Kidney tubule cell (primary cell): ENCODE data around the gene MB21D2.
A peak's percentile ranks its signal among the peaks of the same experiment; 100 is the strongest.

Experiments
- DNase-seq: peaks from one replicate; pipeline ENCODE4 v3.0.0-alpha.2; 2018; ENCODE audit warnings: low spot score

The MB21D2 gene

DNA sequence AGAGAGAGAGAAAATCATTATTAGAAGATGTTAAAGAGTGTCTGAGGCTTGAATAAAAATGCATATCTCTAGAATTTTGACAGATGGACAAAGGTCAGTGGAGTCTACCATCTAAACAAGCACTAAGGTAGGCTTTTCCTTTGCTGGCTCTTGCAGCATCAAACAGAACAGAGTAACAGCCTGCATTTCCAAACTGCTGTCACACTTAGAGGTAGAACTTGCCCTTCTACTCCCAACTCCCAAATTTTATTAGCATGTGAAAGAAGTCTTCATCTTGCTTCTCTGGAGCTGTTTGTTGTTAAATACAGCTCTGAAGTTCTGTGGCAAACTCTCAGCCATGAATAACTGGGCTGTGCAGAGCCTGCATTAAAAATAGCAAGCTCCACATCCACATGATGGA is 4.1 kb upstream of the MB21D2 start:
- DNase-seq, result no peak

DNA sequence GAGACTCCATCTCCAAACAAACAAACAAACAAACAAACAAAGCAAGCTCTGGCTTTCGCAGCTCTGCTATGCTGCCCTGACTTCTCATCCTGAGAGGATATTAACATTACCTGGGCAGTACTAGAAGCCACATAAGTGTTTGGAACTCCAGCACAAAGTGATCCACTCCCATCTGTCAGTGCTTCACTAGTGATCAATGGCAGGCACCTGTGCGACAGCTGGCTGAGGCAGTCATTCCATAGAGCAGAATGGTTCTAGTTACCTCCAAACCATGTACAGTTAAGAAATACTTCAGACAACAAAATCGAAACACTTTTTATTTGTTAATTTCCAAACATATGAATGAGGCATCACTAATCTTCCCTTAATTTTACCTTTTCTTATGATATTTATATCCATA is 2.8 kb upstream of the MB21D2 start:
- no peak for DNase-seq

DNA sequence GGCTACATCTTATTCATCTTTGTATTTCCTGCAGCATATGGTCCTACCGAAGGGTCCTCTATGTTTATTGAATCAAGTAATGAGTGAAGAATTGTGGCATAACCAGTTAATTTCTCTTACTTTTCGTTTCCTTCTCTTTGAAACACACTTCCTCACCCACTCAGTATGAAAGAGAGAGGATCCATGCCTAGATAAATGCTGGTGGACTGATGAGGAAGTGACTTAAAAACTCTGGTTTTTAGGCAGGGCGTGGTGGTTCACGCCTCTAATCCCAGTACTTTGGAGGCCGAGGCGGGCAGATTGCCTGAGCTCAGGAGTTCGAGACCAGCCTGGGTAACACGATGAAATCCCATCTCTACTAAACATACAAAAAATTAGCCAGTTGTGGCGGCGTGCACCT is 2.2 kb upstream of the MB21D2 start:
- no peak for DNase-seq

DNA sequence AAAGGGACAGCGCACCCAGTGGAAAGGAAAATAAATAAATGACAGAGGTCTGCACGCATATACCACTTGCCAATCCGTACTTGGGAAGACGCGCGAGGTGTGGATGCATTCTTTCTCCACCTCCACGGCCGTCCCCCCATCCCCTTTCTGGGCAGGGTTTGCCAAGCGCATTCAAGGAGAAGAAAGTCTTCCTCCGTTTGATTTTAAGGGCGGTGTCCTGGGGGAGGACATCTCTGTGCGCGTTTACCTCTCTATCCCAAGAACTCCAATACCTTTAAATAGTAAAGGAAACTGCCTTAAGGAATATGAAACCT is 576 bp upstream of the MB21D2 start:
- no peak for DNase-seq

DNA sequence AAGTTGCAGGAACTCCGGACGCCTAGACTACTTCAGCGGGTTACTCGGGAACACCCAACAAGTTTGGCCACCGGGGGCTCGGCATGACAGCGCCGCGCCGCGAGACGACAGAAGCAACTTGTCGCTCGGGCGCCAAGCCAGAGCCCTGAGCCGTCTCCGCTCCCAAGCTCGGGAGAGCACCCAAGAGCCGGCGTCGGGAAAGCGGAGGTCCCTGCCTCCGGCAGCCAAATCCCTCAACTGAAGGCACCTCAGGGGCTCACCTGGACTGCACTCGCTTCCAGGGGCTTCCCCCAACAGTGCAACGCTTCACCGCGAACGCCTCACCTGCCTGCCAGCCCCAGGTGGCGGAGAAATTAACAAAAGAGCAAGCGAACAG is 640 bp downstream of the MB21D2 start:
- DNase-seq, result peak; percentile 77

DNA sequence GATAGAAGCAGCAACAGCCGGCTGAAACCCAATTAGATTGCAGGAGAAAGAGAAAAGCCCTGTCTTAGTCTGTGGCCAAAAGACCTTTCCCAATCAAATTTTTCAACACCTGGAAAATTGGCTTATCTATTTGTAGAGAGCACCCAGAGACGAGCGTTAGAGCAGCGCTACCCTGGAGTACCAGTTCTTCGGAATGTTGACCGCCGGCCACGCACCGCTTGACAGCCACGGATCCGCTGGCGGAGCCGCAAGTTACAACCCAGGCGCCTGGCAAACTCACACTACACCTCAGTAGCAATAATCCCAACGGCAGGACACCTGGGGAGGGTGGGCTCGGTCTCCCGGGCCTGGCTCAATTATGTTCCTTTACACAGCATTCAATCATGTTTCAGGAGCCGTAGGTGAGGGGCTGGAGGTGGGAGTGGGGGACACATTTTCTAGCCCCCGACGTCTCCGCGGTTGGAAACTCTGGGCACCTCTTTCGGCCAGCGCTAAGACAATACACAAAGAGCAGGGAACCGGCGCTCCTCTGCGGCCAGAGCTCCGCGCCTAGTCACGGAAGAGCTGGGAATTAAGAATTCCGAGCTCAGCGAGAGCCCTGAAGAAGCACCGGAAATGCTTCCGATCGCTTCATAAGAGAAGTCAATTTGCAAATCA is 1.2 kb downstream of the MB21D2 start:
- DNase-seq, result peak; percentile 64

DNA sequence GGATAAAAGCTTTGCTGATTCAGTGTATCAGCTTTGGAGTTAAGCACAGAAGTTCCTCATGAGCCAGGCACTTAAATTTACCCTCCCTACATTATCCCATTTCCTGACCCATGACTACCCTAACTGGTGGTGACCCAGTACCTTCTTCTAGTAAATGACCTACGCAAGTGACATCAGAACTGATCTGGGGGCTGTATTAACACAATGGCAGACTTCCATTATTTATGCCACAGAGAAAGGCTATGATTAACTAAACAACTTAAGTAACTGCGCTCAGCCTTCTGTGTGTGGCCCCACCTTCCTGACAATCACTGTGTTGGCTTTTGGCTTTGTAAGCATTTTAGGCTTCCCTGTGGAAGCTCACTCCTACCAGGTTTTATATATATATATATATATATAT is 1.9 kb downstream of the MB21D2 start:
- DNase-seq, result peak; percentile 58

DNA sequence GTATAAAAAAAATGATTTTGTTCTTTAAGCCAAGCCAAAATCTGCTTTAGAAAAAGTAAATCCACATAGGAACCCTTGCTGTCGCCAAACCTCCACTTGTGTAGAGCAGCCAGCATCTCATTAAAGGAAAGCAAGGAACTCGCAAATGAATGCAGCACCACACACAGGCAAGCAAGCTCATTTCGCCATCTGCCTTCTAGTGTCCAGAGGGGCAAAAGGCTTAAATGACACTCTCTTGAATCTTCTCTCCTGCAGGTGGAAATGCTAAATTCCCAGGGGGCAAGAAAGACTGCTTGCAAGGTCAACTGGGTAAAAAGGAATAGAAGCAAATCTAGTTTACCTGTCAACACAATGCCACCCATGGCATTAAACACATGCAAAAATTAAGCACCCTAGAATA is 2.4 kb downstream of the MB21D2 start:
- peak; percentile 67 for DNase-seq

DNA sequence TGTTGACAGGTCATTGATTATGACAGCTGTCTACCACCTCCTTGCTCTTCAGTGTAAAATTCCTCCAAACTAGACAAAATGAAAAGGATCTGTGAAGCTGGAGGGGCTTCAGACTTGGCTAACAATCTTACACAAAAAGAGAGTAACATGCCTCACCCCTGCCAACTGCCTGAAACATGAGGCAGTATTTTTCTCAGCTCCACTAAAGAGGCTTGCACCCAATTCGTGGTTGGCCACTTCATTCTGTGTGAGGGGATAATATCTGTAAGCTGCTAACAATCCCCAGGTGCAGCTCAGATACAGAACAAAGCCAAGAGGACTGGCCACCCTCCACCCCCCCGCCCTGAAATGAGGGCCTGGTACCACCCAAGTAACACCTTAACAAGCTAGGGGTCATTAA is 2.8 kb downstream of the MB21D2 start:
- no peak for DNase-seq

DNA sequence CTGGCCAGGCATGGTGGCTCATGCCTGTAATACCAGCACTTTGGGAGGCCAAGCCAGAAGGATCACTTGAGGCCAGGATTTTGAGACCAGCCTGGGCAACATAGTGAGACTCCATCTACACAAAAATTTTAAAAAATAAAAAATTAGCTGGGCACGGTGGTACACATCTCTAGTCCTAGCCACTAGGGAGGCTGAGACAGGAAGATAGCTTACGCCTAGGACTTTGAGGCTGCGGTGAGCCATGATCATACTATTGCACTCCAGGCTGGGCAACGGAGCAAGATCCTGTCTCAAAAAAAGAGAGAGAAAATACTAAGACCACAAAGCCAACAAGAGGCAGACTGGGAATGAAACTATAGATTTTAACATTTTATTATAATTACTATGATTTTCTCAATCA is 4.1 kb downstream of the MB21D2 start:
- no peak for DNase-seq

DNA sequence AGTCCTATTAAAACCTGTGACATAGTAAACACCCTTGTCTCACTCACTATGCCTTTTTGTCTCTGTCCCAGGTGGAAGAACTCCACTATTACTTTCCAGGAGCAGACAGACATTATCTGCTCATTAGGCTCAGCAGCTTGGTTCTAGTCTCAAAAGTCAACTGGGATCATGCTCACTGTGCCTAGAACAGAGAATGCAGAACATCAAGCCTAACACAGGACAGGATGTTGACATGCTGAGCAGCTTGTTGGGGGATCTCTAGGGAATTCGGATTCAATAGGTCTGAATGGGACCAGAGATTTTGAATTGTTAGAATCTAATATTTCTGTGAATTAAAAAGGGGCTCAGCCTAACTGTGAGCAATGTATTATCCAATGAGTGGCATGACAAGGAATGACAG is 6.4 kb downstream of the MB21D2 start:
- DNase-seq, result no peak

DNA sequence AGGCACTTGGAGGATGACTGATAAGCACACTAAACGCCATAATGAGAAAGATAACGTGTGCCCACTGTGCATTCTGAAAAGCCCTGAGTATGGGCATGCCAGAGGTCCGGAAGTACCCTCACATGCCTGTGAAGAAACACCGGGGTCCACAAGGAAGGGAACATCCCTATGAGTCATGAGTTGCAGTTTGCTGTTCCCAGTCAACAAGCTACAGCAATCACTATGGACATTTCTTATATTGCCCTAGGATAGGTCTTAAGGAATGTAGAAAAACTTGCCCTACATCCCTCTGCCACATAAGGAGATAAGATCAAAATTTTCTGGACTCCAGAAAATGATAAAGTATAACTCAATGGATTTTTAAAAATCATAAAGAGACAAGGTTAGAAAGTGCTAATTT is 9.9 kb downstream of the MB21D2 start:
- peak; percentile 42 for DNase-seq

DNA sequence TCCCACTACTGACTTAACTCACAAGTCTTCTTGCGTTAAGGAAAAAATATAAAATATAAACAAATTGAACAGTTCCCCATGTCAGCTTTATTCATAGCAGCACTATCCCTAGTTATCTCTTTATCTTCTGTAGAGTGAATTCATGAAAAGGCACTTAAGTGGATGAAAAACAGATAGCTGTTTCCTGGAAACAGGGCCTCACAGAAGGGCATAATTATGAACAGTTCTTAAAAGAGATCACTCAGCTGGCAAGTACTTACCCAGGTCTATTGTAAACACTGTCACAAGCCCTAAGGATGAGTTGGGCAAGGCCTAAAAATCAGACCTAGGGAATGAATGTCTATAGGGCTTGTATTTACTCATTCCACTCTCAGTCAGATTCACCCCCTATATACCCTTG is 10.7 kb downstream of the MB21D2 start:
- DNase-seq, result no peak

DNA sequence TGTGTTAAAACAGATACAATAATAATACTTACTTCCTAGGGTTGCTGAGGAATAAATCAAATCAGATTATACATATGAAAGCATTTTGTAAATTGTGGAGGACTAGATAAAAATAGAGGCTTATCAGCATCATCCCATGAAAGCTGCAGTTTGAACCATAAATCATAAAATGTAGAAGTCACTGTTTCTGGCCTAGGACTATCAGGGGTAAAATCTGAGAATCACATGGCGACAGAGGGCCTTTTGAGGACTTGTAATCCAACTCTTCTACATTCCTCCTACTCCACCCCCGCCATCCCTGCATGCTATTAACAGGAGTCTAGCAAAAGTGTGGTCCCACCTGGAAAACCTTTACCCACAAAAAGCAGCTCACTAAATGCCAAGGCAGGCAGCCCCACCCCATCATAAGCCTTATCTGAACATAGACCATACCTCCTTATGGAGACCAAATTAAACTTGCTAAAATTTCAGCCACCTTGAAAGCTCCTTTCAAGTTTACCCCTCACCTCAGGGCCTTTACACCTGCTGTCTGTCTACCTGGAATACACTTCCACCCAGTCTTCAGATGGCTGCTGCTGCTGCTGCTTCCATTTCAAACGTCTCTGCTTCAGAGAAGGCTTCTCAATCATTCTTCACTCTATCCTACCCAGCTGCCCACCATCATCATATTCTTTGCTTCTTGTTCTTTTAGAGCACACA is 11.5 kb downstream of the MB21D2 start:
- DNase-seq, result no peak

DNA sequence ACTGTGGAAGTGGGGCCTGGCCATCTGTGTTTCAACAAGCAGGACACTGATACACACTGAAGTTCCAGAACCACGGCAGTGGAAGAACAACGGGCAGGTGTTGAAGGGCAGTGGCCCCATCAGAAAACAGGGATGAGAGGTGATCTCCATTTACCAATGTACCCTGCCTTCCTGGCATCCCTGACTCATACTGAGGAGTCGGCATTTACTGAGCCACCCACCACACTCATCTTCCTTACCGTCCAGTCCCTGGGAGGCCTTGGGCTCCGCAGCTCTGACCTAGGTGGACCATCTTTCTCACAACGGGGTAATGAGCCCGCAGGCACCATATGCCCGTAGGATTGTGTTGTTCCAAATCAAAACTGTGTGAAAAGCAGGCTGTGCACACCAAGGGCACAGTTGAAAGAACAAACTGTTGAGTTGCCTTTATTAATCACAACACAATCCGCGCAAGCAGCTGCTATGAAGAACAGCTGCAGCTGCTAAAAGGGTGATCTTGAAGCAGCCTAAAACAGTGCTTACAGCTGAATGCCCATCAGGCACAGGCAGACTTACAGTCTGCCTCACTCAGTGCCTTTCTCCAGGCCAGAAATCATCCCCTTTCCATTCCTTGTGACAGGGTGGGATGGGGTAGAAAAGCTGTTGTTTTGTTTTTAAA is 12.9 kb downstream of the MB21D2 start:
- DNase-seq, result no peak

DNA sequence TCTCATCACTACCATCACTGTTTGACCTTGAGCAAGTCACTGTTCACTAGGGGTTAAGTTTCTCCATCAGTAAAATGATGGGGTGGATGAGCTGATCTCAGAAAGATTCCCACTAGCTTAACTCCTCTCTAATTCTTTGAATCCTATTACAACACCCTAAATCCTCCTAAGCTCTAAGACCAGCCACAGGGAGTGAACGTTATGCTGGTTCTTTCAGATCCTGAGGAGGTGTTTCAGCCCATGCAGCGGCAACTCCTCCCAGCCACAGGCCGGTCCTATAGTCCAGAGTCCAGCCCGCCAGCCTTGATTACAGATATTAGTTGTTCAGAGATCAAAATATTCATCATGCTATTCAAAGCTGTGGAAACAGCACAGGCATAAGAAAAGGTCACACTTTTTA is 15.1 kb downstream of the MB21D2 start:
- no peak for DNase-seq

DNA sequence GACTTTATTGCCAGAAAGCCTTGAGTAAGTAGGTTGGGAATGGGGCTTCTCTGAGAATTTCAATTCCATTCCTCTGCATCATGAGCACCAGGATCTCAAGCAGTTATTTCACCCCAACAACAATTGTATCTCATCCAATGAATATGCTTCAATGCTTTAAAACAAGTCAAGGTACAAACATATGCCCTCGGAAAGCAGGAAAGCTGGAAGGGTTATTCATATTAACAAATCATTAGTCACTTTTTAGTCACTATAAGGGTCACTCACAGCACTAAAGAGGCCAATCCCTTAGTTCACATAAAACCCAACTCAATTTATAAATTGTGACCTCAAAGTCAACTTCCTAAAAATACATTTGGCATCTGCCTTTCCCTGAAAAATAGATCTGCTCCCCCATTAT is 16.2 kb downstream of the MB21D2 start:
- peak; percentile 99 for DNase-seq

DNA sequence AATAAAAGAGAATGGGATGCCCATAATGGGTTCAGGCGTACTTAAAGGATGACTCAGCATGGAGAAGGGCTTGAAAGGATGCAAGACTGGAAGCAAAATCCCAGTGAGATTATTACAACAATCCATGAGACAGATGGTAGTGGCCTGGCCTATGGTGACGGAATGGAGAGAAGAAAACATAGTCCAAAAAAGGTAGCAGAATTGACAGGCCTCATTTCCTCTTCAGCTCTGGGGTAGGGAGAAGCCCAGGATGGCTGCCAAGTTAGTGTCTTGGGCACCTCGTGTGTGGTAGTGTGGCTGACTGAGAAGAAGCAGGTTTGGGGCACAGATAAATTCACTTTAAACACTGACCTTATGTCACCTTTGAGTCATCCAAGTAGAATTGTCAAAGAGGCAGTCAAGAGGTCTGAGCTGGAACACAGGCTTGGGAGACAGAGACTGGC is 18.1 kb downstream of the MB21D2 start:
- peak; percentile 87 for DNase-seq

DNA sequence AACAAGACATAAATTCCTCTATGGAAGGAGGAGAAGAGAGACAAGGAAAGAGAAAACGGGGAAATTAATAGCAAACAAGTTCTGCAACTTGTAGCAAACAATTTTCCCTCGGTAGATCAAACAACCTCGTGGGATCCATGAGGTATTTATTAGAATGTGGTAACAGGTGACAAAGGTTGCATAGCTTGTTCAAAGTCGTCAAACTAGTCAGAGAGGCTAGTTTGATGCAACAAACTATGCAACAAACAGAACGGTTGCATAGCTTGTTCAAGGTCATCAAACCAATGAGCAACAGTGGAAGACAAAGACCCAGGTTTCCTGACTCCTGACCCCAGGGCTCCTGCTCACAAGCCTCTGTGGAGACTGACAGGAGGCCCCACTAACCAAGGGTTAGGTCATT is 20.7 kb downstream of the MB21D2 start:
- no peak for DNase-seq

DNA sequence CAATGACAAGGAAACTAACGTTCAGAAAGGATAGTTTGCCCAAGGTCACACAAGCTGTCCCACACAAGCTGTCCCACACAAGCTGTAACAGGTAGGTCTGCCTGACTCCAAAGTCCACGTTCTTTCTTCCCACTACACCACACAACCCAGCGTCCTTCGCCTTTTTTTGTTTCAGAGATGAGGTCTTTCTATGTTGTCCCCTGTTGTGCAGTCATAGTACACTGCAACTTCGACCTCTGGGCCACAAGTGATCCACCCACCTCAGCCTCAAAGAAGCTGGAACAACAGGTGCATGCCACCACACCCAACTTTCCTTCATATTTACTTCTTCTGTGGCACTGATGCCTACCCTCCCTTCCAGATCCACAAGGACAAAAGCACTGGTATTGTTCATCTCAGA is 21.4 kb downstream of the MB21D2 start:
- DNase-seq, result no peak

DNA sequence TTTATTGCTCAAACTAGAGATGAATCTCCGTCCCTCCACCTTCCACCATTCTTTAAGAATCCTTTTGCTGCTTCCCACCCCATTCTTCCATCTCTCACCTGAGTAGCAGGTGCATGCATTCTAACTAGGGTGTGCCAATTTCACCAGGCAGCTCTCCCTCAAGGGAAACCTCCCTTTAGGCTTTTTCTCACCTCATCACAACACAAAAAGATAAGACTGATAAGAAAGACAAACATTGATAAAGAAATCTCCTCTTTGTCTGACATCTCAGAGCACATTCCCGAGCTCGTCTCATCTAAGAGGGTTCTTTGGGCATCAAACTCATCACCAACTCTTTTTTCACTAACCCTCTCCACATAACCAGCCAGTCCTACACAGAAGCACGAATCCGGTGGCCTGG is 23.0 kb downstream of the MB21D2 start:
- no peak for DNase-seq

DNA sequence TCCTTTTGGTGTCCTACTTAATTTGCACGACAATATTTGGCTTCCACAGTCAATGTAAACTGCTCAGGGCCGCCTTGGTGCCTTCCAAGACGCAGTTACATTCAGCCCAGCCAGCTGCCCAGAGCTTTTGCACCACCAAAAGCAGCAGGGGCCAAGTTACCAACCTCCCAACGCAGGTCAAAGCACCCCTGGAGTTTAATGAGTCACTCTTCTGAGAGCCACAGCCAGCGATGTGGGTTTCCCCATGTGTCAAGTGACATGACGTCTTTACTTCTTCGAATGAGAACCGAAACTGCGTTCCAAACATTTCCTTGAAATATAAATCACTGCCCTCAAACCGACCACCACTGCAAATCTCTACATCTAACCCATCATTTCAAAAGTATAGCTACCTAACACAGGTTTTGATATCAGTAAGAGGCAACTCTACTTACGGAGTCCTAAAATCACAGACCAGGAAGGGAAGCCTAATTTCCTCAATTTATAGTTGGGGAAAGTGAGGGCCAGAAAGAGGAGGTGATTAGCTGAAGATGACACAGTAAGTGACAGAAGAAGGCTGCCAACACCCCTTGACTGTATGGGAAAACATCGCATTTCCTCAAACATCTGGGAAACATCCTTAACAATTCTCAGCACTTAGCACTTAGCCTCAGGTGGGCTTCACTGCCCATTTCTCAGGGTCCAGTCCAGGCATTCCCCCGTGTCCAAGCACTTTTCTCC is 24.5 kb downstream of the MB21D2 start:
- peak; percentile 95 for DNase-seq
